Effector memory CD4-positive, alpha-beta T cell (primary cell): ENCODE measurements around the gene OOSP4A.

ENCODE experiments used
- DNase-seq, 3 donors: peaks; one replicate each; pipeline ENCODE4 v3.0.0-alpha.2; 2020
- H3K27ac ChIP-seq: 2 replicates; pipeline ENCODE4 v1.7.0; 2013; ENCODE audit warnings: mild to moderate bottlenecking, low read length, moderate library complexity; ENCODE audit not compliant: insufficient read depth, poor library complexity, severe bottlenecking
- H3K27me3 ChIP-seq: replicated peaks from 2 replicates; pipeline ENCODE4 v1.7.0; 2013; ENCODE audit warnings: mild to moderate bottlenecking, low read length; ENCODE audit not compliant: insufficient read depth, control insufficient read depth, poor library complexity, severe bottlenecking
- H3K36me3 ChIP-seq: 2 replicates; pipeline ENCODE4 v1.7.0; 2013; ENCODE audit warnings: mild to moderate bottlenecking, low read length, moderate library complexity; ENCODE audit not compliant: control insufficient read depth, insufficient read depth
- H3K4me1 ChIP-seq: 2 replicates; pipeline ENCODE4 v1.7.0; 2013; ENCODE audit warnings: low read length, mild to moderate bottlenecking; ENCODE audit not compliant: control insufficient read depth, insufficient read depth, poor library complexity, severe bottlenecking
- H3K4me3 ChIP-seq: 2 replicates; pipeline ENCODE4 v1.7.0; 2013; ENCODE audit warnings: low read length, low read depth, mild to moderate bottlenecking; ENCODE audit not compliant: insufficient read depth, poor library complexity, severe bottlenecking
- H3K9me3 ChIP-seq: 2 replicates; pipeline ENCODE4 v1.7.0; 2013; ENCODE audit warnings: mild to moderate bottlenecking, low read length, moderate library complexity; ENCODE audit not compliant: control insufficient read depth

OOSP4A gene

GRCh38 chr11:59944720-59945119, 19.1 kb upstream of the OOSP4A start:
- no peak overlapping the region for H3K4me3 ChIP-seq
- H3K36me3 ChIP-seq = no peaks in the 10 kb centered on the region
- H3K27me3 ChIP-seq = no peaks in the 10 kb centered on the region
- no peak overlapping the region for H3K27ac ChIP-seq
- no peaks in the 10 kb centered on the region for H3K9me3 ChIP-seq
- DNase-seq = no peak
- no peaks in the 10 kb centered on the region for H3K4me1 ChIP-seq

DNA sequence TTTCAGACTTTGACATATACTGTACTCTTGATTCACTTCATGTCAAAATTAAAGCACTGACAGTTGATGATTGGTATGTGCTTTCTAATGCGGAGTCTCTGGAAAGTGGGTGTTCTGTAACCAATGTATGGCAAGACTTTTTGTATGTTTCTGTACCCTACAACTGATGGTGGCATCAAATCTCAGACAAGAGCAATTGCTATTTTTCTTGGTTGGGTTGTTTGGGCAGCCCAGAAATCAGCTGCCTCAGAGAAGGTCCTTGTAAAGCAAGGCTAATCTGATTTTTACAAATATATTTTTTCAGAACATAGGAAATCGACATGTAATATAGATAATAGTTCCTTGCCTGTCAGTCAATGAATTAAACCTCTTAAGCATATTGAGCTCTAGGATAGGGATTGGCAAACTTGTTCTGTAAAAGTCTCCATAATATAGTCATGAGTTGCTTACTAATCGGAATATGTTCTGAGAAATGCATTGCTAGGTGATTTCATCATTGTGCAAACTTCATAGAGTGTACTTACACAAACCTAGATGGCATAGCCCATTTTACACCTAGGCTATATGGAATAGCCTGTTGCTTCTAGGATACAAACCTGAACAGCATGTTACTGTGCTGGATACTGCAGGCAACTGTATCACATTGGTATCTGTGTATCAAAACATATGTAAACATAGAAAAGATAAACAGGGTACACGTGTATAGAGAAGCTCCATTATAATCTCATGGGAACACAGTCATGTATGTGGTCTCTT, 10.2 kb upstream of the OOSP4A start:
- H3K4me1 ChIP-seq = no peaks in the 10 kb centered on the region
- no peaks in the 10 kb centered on the region for H3K9me3 ChIP-seq
- no peaks in the 10 kb centered on the region for H3K36me3 ChIP-seq
- DNase-seq = no peak
- H3K27ac ChIP-seq = no peak overlapping the region
- H3K4me3 ChIP-seq = no peak overlapping the region
- H3K27me3 ChIP-seq = no peaks in the 10 kb centered on the region

DNA sequence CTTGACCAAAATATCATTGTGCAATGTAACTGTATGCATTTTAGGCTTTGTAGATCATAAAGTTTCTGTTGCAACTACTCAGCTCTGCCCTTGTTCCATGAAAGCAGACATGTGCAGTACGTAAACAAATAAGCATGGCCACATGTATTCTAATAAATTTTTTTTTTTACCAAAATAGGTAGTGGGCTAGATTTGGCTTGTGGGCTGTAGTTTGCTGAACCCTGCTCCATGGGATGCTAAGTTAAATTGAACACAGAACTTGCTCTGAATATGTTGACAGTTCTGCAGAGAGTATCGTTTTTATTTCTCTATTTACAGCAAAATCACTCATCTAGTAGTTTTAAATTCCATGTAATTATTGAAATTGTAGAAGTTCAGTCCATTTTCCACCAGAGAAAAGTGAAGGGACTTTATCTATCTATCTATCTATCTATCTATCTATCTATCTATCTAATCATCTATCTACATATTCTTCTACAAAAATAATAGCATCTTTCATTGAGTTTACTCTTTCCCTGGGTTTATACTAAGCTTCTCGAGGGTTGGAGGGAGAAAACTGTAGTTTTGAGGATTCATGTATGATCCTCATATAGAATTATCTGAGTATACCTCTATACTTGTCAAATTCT, 9.5 kb upstream of the OOSP4A start:
- no peaks in the 10 kb centered on the region for H3K4me1 ChIP-seq
- H3K27ac ChIP-seq = no peak overlapping the region
- H3K27me3 ChIP-seq = no peaks in the 10 kb centered on the region
- DNase-seq = no peak
- H3K36me3 ChIP-seq = no peaks in the 10 kb centered on the region
- no peak overlapping the region for H3K4me3 ChIP-seq
- H3K9me3 ChIP-seq = no peaks in the 10 kb centered on the region

DNA sequence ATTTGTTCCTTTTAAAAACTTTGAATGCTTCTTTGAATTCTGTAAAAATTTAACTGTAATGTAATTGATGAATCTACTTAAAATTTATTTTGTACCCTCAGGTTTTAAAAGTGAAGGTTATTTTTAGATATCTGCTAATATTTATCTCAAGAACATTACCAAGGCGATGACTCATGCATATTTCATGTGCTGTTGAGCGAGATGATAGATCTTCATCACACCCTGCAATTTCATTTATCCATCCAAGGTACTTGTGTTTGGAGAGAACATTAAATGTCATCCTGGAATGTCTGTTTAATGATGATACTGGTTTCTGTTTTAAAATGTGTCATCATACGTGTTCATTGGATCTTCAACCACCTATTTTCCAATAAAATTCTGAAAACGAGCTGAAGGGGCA, 6.7 kb upstream of the OOSP4A start:
- DNase-seq = no peak

DNA sequence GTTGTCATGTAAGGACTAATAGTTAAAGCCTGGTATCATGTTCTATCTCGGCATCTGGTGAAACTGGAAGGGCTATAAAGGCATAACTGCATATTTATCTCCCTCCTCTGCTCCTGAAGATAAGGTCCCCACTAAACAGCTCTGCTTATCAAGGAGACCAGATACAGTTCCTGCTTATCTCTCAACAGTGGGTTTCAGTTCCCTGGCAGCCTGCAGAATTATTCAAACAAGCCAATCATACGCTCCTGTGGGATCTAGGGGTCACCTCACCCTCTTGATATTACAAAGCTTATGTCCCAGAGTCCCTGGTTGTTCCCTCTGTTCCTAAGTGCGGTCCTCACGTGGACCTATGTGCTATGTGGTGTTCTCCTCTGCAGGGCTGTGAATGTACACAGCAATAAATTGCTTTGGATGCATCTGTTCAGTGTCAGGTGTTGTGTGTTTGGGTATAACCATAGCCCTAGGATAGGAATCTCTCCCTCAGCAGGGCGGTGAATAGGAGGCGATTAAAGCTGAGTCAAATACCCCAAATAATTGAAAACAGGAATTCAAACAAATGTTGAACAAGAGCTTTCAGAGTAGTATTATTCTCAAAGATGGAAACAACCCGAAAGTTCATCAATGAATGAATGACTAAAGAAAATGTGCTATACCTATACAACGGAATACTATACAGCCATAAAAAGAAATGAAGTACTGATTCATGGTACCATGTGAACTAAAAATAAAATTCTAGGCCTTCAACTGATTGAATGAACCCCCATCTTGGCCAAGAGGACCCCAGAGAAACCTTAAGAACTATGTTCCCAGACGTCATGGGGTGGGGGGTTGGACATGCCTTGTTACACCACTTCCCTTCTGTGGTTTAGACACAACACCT, 3.1 kb upstream of the OOSP4A start:
- no peak for DNase-seq
- no peak overlapping the region for H3K27ac ChIP-seq

More for the DNA sequence above, 6.7 kb upstream of the OOSP4A start:
- no peaks in the 10 kb centered on the region for H3K36me3 ChIP-seq
- no peaks in the 10 kb centered on the region for H3K4me1 ChIP-seq
- no peaks in the 10 kb centered on the region for H3K9me3 ChIP-seq
- no peak overlapping the region for H3K4me3 ChIP-seq
- no peak overlapping the region for H3K27ac ChIP-seq
- H3K27me3 ChIP-seq = no peaks in the 10 kb centered on the region

DNA sequence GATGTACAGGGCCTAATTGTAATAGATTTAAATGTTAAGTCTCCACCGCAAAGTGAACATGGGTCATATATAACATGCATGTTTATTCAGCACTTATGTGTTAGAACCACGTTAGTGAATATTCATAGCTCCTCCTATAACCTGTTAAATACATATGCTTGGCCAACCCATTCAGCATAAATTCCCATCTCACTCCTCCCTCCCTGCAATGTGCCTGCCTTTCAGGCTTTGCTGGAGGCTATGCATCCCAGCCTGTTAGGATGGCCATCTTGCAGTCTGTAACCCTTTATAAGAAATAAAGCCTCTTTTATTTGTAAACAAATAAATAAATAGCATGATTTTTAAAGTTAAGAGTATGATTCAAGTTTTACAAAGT, 1.7 kb upstream of the OOSP4A start:
- Histone ChIP-seq H3K9me3 (no peaks in the 10 kb centered on the region), H3K27ac (no peak overlapping the region), H3K27me3 (no peaks in the 10 kb centered on the region)

More for the DNA sequence above, 3.1 kb upstream of the OOSP4A start:
- no peaks in the 10 kb centered on the region for H3K4me1 ChIP-seq
- no peak overlapping the region for H3K4me3 ChIP-seq
- H3K9me3 ChIP-seq = no peaks in the 10 kb centered on the region
- no peaks in the 10 kb centered on the region for H3K36me3 ChIP-seq
- no peaks in the 10 kb centered on the region for H3K27me3 ChIP-seq

GRCh38 chr11:59965424-59965823, 1.6 kb downstream of the OOSP4A start:
- H3K27me3 ChIP-seq = peaks cover 3% of the 10 kb centered on the region
- no peaks in the 10 kb centered on the region for H3K9me3 ChIP-seq
- no peak for DNase-seq
- H3K4me3 ChIP-seq = no peak overlapping the region
- H3K4me1 ChIP-seq = no peaks in the 10 kb centered on the region
- H3K27ac ChIP-seq = no peak overlapping the region
- H3K36me3 ChIP-seq = no peaks in the 10 kb centered on the region

More for the DNA sequence above, 1.7 kb upstream of the OOSP4A start:
- H3K4me3 ChIP-seq = no peak overlapping the region
- H3K4me1 ChIP-seq = no peaks in the 10 kb centered on the region
- no peak for DNase-seq
- H3K36me3 ChIP-seq = no peaks in the 10 kb centered on the region

GRCh38 chr11:59966201-59966600, 2.4 kb downstream of the OOSP4A start:
- peaks cover 3% of the 10 kb centered on the region for H3K27me3 ChIP-seq
- no peak for DNase-seq
- no peaks in the 10 kb centered on the region for H3K9me3 ChIP-seq
- H3K4me3 ChIP-seq = no peak overlapping the region
- H3K4me1 ChIP-seq = no peaks in the 10 kb centered on the region
- no peak overlapping the region for H3K27ac ChIP-seq
- H3K36me3 ChIP-seq = no peaks in the 10 kb centered on the region

GRCh38 chr11:59967677-59968394, 4.0 kb downstream of the OOSP4A start:
- no peak for DNase-seq
- Histone ChIP-seq H3K27ac (no peak overlapping the region), H3K4me1 (no peaks in the 10 kb centered on the region), H3K27me3 (peaks cover 3% of the 10 kb centered on the region), H3K36me3 (no peaks in the 10 kb centered on the region), H3K9me3 (no peaks in the 10 kb centered on the region), H3K4me3 (no peak overlapping the region)
